ENCODE measurements around the gene METRN.

DNA sequence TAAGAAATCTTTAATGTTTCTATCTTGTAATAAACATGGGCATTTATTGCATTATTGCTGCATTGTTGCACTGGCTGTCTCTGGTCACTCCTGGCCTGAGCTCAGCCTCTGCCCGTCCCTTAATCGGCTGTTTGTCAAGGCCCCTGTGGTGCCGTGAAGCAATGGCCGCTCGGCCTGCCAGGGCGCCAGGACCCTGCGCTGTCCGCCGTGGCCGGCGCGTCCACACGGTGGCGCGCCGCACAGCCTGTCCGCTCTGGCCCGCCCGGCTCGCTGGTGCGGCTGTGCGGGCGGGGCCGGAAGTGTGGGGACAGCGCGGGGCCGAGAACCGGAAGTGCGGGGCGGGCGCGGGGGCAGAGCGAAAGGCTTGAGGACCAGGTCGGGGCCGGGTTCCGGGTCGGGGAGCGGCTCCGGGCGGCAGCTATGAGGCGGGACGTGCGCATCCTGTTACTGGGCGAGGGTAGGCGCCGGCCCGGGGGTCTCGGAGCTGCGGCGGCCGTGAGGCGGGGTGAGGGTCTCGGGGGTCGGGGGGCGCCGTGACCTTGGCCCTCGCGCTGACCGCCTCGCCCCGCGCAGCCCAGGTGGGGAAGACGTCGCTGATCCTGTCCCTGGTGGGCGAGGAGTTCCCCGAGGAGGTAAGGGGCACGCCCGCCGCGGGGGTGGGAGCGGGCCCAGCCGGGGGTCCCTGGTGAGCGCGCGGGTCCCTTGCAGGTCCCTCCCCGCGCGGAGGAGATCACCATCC, 47.0 kb upstream of the METRN start, which contains the start of gene RHOT2:
- TF ChIP-seq, protein P1, sequence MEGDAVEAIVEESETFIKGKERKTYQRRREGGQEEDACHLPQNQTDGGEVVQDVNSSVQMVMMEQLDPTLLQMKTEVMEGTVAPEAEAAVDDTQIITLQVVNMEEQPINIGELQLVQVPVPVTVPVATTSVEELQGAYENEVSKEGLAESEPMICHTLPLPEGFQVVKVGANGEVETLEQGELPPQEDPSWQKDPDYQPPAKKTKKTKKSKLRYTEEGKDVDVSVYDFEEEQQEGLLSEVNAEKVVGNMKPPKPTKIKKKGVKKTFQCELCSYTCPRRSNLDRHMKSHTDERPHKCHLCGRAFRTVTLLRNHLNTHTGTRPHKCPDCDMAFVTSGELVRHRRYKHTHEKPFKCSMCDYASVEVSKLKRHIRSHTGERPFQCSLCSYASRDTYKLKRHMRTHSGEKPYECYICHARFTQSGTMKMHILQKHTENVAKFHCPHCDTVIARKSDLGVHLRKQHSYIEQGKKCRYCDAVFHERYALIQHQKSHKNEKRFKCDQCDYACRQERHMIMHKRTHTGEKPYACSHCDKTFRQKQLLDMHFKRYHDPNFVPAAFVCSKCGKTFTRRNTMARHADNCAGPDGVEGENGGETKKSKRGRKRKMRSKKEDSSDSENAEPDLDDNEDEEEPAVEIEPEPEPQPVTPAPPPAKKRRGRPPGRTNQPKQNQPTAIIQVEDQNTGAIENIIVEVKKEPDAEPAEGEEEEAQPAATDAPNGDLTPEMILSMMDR (IDR thresholded peaks at IDR 0.05): peak; percentile 98
- no peak for TF ChIP-seq ZFX (IDR thresholded peaks at IDR 0.05; ENCODE audit: borderline replicate concordance)

All from 22Rv1 (cell line).